ENCODE results near the gene MEAF6. TPM values are rescaled to one million over a fixed set of nuclear protein-coding genes. Genes with fewer than 3 reads are reported as not detected.

The MEAF6 gene
- total and polyA plus RNA-seq, 2 of the 8 experiments (the other 6 are each of a cell fraction or from before 2014, with no cell fraction given), result 23.0 to 38.8 TPM

- Histone ChIP-seq H3K9me3 (ENCODE audit: insufficient read depth in 2 of 2, low read depth in 1 of 2, low read length in 1 of 2) (no peaks in the 10 kb centered on the region), H3K56ac (replicated peaks; ENCODE audit: insufficient read length, low read depth, low read length) (no peak overlapping the region), H3K4ac (replicated peaks; ENCODE audit: insufficient read length, low read depth, low read length) (no peak overlapping the region), H3K23me2 (ENCODE audit: low read depth, low read length) (no peaks in the 10 kb centered on the region), H3K79me1 (ENCODE audit: low read depth, low read length) (no peaks in the 10 kb centered on the region; the same call in 1 of the 2 replicates), H2BK120ac (replicated peaks; ENCODE audit: low read depth, low read length) (no peak overlapping the region), H3K4me3 (ENCODE audit: extremely low read depth in 1 of 4, insufficient read depth in 2 of 4, low read depth in 3 of 4, low read length in 4 of 4) (no peak overlapping the region), H3K14ac (ENCODE audit: insufficient read length) (no peak overlapping the region), H2BK15ac (ENCODE audit: low read length) (no peak overlapping the region), H2BK20ac (ENCODE audit: low read length) (no peak overlapping the region), H4K91ac (replicated peaks; ENCODE audit: insufficient read length, low read length) (no peak overlapping the region), H3K4me2 (ENCODE audit: insufficient read depth in 1 of 2, low read depth in 2 of 2, low read length in 2 of 2) (no peak overlapping the region), H3K27ac (ENCODE audit: low read depth, low read length) (no peak overlapping the region), H4K20me1 (replicated peaks in 1 of 2; ENCODE audit: control insufficient read depth in 1 of 2, insufficient read depth in 2 of 2, low read length in 2 of 2) (no peaks in the 10 kb centered on the region), H3K18ac (ENCODE audit: extremely low read depth, low read length) (no peak overlapping the region), H2AK5ac (ENCODE audit: low read depth, low read length) (no peak overlapping the region), H3K79me2 (ENCODE audit: control insufficient read depth in 1 of 2, insufficient read depth in 2 of 2, low read length in 2 of 2) (no peaks in the 10 kb centered on the region), H2BK12ac (ENCODE audit: low read depth, low read length) (no peak overlapping the region), H4K5ac (ENCODE audit: insufficient read length, low read depth, low read length) (no peak overlapping the region), H3K27me3 (replicated peaks in 1 of 4; ENCODE audit: control insufficient read depth in 3 of 4, extremely low read depth in 1 of 4, insufficient read depth in 3 of 4, low read length in 3 of 4) (no peaks in the 10 kb centered on the region), H3K4me1 (replicated peaks in 1 of 4; ENCODE audit: control insufficient read depth in 3 of 4, insufficient read depth in 4 of 4, low read length in 3 of 4) (peaks cover 0 to 6% (median 4%) of the 10 kb centered on the region in 4 experiments; a peak in 6 of 7 replicates), H3K23ac (ENCODE audit: insufficient read length) (no peak overlapping the region), H3K9ac (replicated peaks in 1 of 4; ENCODE audit: extremely low read depth in 1 of 4, low read depth in 3 of 4, low read length in 3 of 4) (no peak overlapping the region), H2AFZ (ENCODE audit: low read length) (no peak overlapping the region), H3K36me3 (ENCODE audit: control insufficient read depth in 2 of 4, insufficient read depth in 4 of 4, low read length in 3 of 4) (peaks cover 5 to 16% (median 9%) of the 10 kb centered on the region in 4 experiments; a peak in 7 of 8 replicates), H4K8ac (ENCODE audit: extremely low read depth, insufficient read depth, low read length) (no peak overlapping the region), H2BK5ac (ENCODE audit: low read depth, low read length) (no peak overlapping the region)
- WGBS, 2 experiments (ENCODE audit: extremely low coverage in 1 of 2, insufficient coverage in 1 of 2, insufficient read length in 1 of 2, insufficient replicate concordance in 2 of 2, low coverage in 1 of 2, low lambda C conversion rate in 2 of 2, missing lambda C conversion rate in 1 of 2), result 87% methylated on average over 10 of the region's 10 CpGs; no CpG with 5 or more reads in 1 of the 2 experiments
- CTCF ChIA-PET (ENCODE audit: partially characterized antibody), result interaction anchor here (1.5 kb wide), 1 partner anchor 106 kb away, joined by 3 read pairs; no protein-coding TSS in a partner anchor
- POLR2A ChIA-PET (ENCODE audit: partially characterized antibody), result interaction anchor here (1.3 kb wide), 1 partner anchor 130 kb away, joined by 3 read pairs; a partner anchor contains a TSS
- DNase-seq (ENCODE audit: low read depth in 1 of 2, low spot score in 2 of 2) (no peak), FAIRE-seq (no peak)
- TF ChIP-seq EP300 (IDR thresholded peaks at IDR 0.05; ENCODE audit: borderline replicate concordance in 1 of 2, low read depth in 2 of 2, low read length in 2 of 2) (no peak), RFX5 (IDR thresholded peaks at IDR 0.05; ENCODE audit: borderline replicate concordance, low read depth, low read length) (no peak), RNF2 (IDR thresholded peaks at IDR 0.05; ENCODE audit: borderline replicate concordance, low read depth, low read length, missing control alignments, poor library complexity, severe bottlenecking) (no peak), RBBP5 (IDR thresholded peaks at IDR 0.05; ENCODE audit: borderline replicate concordance, low read depth, low read length) (no peak), NRF1 (IDR thresholded peaks at IDR 0.05; ENCODE audit: low read depth, low read length) (no peak), JUND (IDR thresholded peaks at IDR 0.05; ENCODE audit: low read length) (no peak), SRF (IDR thresholded peaks at IDR 0.05; ENCODE audit: low read depth, low read length) (no peak), KDM5A (IDR thresholded peaks at IDR 0.05; ENCODE audit: low read length) (no peak), CEBPB (IDR thresholded peaks at IDR 0.05; ENCODE audit: low read depth, low read length) (no peak), BRCA1 (IDR thresholded peaks at IDR 0.05; ENCODE audit: low read depth, low read length) (no peak), ATF3 (IDR thresholded peaks at IDR 0.05; ENCODE audit: insufficient read depth, low read depth, low read length) (no peak)
These were observed 46.0 kb upstream of the MEAF6 start for GRCh38 chr1:37560401-37561132.
